Measurements from ENCODE around the gene RHOF. TPM values are rescaled to one million over a fixed set of nuclear protein-coding genes. Genes with fewer than 3 reads are reported as not detected.

The RHOF gene
- total and polyA plus RNA-seq, 7 donors: 1.4 to 4.8 (median 3.9) TPM

GRCh38 chr12:121801595-121802484 lies 8.4 kb upstream of the RHOF start:
- Histone ChIP-seq H3K27me3 (ENCODE audit: insufficient read depth in 3 of 3, low read length in 2 of 3) (no peaks in the 10 kb centered on the region), H3K27ac (peak overlapping the region; percentile 100), H3K4me1 (peaks cover 40% of the 10 kb centered on the region), H3K9me3 (no peaks in the 10 kb centered on the region), H3K36me3 (ENCODE audit: insufficient read depth in 1 of 2, low read depth in 1 of 2) (peaks cover 0 to under 1% of the 10 kb centered on the region in 2 donors), H3K4me3 (peak overlapping the region; percentile 86)
- WGBS, 3 donors: 12 to 32% (median 18%) methylated on average over 18 of the region's 18 CpGs
- intact Hi-C loops (cut with DNase I): no loop called here
- DNase-seq: no peak
- no peak for ATAC-seq
- TF ChIP-seq CTCF (IDR thresholded peaks at IDR 0.05): no peak

GRCh38 chr12:121800694-121801594 lies 7.5 kb upstream of the RHOF start:
- no peak for TF ChIP-seq CTCF (IDR thresholded peaks at IDR 0.05)
- Histone ChIP-seq H3K4me3 (peak overlapping the region; percentile 86), H3K27me3 (ENCODE audit: insufficient read depth in 3 of 3, low read length in 2 of 3) (no peaks in the 10 kb centered on the region), H3K27ac (peak overlapping the region; percentile 100), H3K9me3 (no peaks in the 10 kb centered on the region), H3K36me3 (ENCODE audit: insufficient read depth in 1 of 2, low read depth in 1 of 2) (peaks cover 0 to 5% of the 10 kb centered on the region in 2 donors), H3K4me1 (peaks cover 40% of the 10 kb centered on the region)
- DNase-seq (peak; percentile 81 to 90), ATAC-seq (no peak)
- 0 to 3% (median 1%) methylated on average over 53 to 86 of the region's 86 CpGs for WGBS, 3 donors
- intact Hi-C loops (cut with DNase I): no loop called here

- H3K27ac ChIP-seq: peak overlapping the region; percentile 100
- H3K27me3 ChIP-seq (ENCODE audit: insufficient read depth in 3 of 3, low read length in 2 of 3): no peaks in the 10 kb centered on the region
- peaks cover 0 to 13% of the 10 kb centered on the region in 2 donors for H3K36me3 ChIP-seq (ENCODE audit: insufficient read depth in 1 of 2, low read depth in 1 of 2)
- H3K4me3 ChIP-seq: peak overlapping the region; percentile 86
- WGBS, 3 donors: 0 to 1% (median 0%) methylated on average over 25 to 84 of the region's 84 CpGs
- peak; percentile 97 for DNase-seq
- peaks cover 40% of the 10 kb centered on the region for H3K4me1 ChIP-seq
- no peak for TF ChIP-seq CTCF (IDR thresholded peaks at IDR 0.05)
- intact Hi-C loops (cut with DNase I): loop anchor here (5.0 kb wide), 1 partner anchor 87 kb away; the partner anchor contains the start of gene PSMD9 (in 2 of the 2)
- H3K9me3 ChIP-seq: no peaks in the 10 kb centered on the region
- ATAC-seq: peak; percentile 62 to 66 (median 66)
Observed at GRCh38 chr12:121799842-121800693, 6.6 kb upstream of the RHOF start.
